OCI-M2 (cell line): ENCODE results near the gene ZBTB2.
"Not testable (repeated sequence)": the region's sequence is repeated elsewhere in the genome, so short reads cannot be mapped to it uniquely, and the experiment has no call there.

Experiments used
- DNase-seq: peaks from one replicate; lab custom pipeline; 2025; ENCODE audit not compliant: unreplicated experiment; lab: John Stamatoyannopoulos, UW

Gene ZBTB2

GRCh38 chr6:151402228-151402627, 10.9 kb upstream of the ZBTB2 start:
- no peak for DNase-seq

GRCh38 chr6:151400473-151400872, 9.1 kb upstream of the ZBTB2 start:
- DNase-seq = no peak

GRCh38 chr6:151399679-151400078, 8.3 kb upstream of the ZBTB2 start:
- no peak for DNase-seq

- no peak for DNase-seq
Measured at GRCh38 chr6:151393410-151393809, 2.1 kb upstream of the ZBTB2 start.

GRCh38 chr6:151392427-151392826, 1.1 kb upstream of the ZBTB2 start:
- no peak for DNase-seq

- no peak for DNase-seq
Measured at GRCh38 chr6:151390851-151391470, 398 bp downstream of the ZBTB2 start.

- peak; percentile 80 for DNase-seq
Measured at GRCh38 chr6:151390276-151390850, 996 bp downstream of the ZBTB2 start.

GRCh38 chr6:151389618-151390275, 1.6 kb downstream of the ZBTB2 start:
- DNase-seq = no peak

GRCh38 chr6:151388997-151389617, 2.3 kb downstream of the ZBTB2 start:
- no peak for DNase-seq

GRCh38 chr6:151388236-151388635, 3.1 kb downstream of the ZBTB2 start:
- DNase-seq = no peak

GRCh38 chr6:151387175-151387970, 4.0 kb downstream of the ZBTB2 start:
- no peak for DNase-seq

- no peak for DNase-seq
Measured at GRCh38 chr6:151385177-151385576, 6.2 kb downstream of the ZBTB2 start.

- DNase-seq = no peak
Measured at GRCh38 chr6:151384151-151384550, 7.2 kb downstream of the ZBTB2 start.

- DNase-seq = not testable (repeated sequence)
Measured at GRCh38 chr6:151382631-151383030, 8.7 kb downstream of the ZBTB2 start.

- no peak for DNase-seq
Measured at GRCh38 chr6:151381722-151382121, 9.6 kb downstream of the ZBTB2 start.

GRCh38 chr6:151380848-151381205, 10.5 kb downstream of the ZBTB2 start:
- DNase-seq = no peak

- no peak for DNase-seq
Measured at GRCh38 chr6:151379933-151380847, 11.2 kb downstream of the ZBTB2 start.

GRCh38 chr6:151377095-151377494, 14.3 kb downstream of the ZBTB2 start:
- no peak for DNase-seq

- no peak for DNase-seq
Measured at GRCh38 chr6:151376440-151376839, 14.9 kb downstream of the ZBTB2 start.

- no peak for DNase-seq
Measured at GRCh38 chr6:151375833-151376232, 15.5 kb downstream of the ZBTB2 start.
